Heart right ventricle (tissue), 16 donors: ENCODE measurements around the gene BAAT. TPM values are rescaled to one million over a fixed set of nuclear protein-coding genes. Genes with fewer than 3 reads are reported as not detected.
A peak's percentile ranks its signal among the peaks of the same experiment; 100 is the strongest.

Source experiments
- ATAC-seq, 8 donors: fragments of 200-7000 bp; cut with Tn5 transposase; one replicate each; pipeline ENCODE4 v1.9.1; 2020; ENCODE audit warnings: mild to moderate bottlenecking in 8 of 8, moderate library complexity in 8 of 8, moderate number of reproducible peaks in 1 of 8
- DNase-seq, 2 donors: peaks; one replicate each; pipeline ENCODE4 v3.0.0-alpha.2; 2020
- H3K27ac ChIP-seq, 10 donors: fragments of 200-600 bp; sonication (generic) in 2 of 10; one replicate each; pipeline versions ENCODE4 v1.5.0 to v1.8.0; 2020 to 2022; ENCODE audit warnings: mild to moderate bottlenecking in 3 of 10
- H3K27me3 ChIP-seq, 7 donors: fragments of 200-600 bp; one replicate each; pipeline ENCODE4 v1.8.0; 2021 to 2022; ENCODE audit warnings: mild to moderate bottlenecking in 2 of 7
- H3K36me3 ChIP-seq, 9 donors: fragments of 200-600 bp; sonication (generic) in 1 of 9; one replicate each; pipeline versions ENCODE4 v1.5.0 to v1.8.0; 2020 to 2022; ENCODE audit warnings: mild to moderate bottlenecking in 2 of 9
- H3K4me1 ChIP-seq, 9 donors: fragments of 200-600 bp; sonication (generic) in 1 of 9; one replicate each; pipeline versions ENCODE4 v1.5.0 to v1.8.0; 2020 to 2022; ENCODE audit warnings: mild to moderate bottlenecking in 4 of 9
- H3K4me3 ChIP-seq, 10 donors: fragments of 200-600 bp; sonication (generic) in 2 of 10; one replicate each; pipeline versions ENCODE4 v1.5.0 to v1.8.0; 2020 to 2022; ENCODE audit warnings: mild to moderate bottlenecking in 7 of 10, moderate library complexity in 2 of 10
- H3K9me3 ChIP-seq, 11 donors: fragments of 200-600 bp in 10 of 11; sonication (generic) in 2 of 11; one replicate each; pipeline versions ENCODE4 v1.5.0 to v1.8.0; 2013 to 2022; ENCODE audit warnings: mild to moderate bottlenecking in 2 of 11, control low read depth in 1 of 11, moderate library complexity in 1 of 11
- CTCF ChIP-seq, 9 donors: fragments of 200-600 bp; sonication (generic) in 2 of 9; IDR thresholded peaks; one replicate each; pipeline versions ENCODE4 v1.5.0 to v1.8.0; 2021 to 2022; ENCODE audit warnings: antibody characterized with exemption in 9 of 9, mild to moderate bottlenecking in 5 of 9, moderate library complexity in 1 of 9
- WGBS, 2 donors: extraction: QIAGEN DNeasy Blood & Tissue Kit; methylation state at CpG; one replicate each; pipeline ENCODE4 v1.1.7; 2013; ENCODE audit warnings: inconsistent platforms in 1 of 2; 5-methylcytosine and 5-hydroxymethylcytosine counted together
- intact Hi-C, 10 donors: fragments of 100-400 bp; cut with DNase I; formaldehyde crosslinking; loops; one replicate each; pipeline versions ENCODE4 v1.11.1 to v1.14.2; 2022
- polyA plus RNA-seq, 2 donors: library from polyadenylated mRNA; stranded (reverse); fragments of 200-250 nt; gene quantifications; one replicate each; pipeline ENCODE4 v1.2.3, GENCODE V29; 2013
- total RNA-seq, 10 donors: library from RNA; stranded (reverse); fragmentation: NEBNext Ultra II Directional in 3 of 10; extraction: Animal tissue kit (Norgen Biotek cat#: 25700) in 3 of 10; gene quantifications; one replicate each; pipeline versions ENCODE4 v1.2.1 to v1.2.4, GENCODE V29; 2021 to 2023
- donor health status: Arrhythmogenic right ventricular cardiomyopathy.
- donor health status: ischemic (EF 13 %, LVEDD 7.1; RV severe dilation, severe dysfunction).
- donor health status: healthy with polysubstance abuse.
- donor health status: DM: no; HTN: yes; CAD: no.
- donor health status: DM: no; HTN: no; CAD: no.
- donor health status: ischemic (EF 25% LVEDD 6.9; RV normal size, moderate dysfunction).
- donor health status: ischemic (EF 25% LVEDD 5.7; RV mildly dilated, moderate dysfunction).
- donor health status: healthy.
- donor health status: DM: yes; HTN: yes; CAD: no.
- donor health status: Ischemic cardiomyopathy.
- donor health status: ischemic (EF 35%, LVEDD 5.7; RV mildly dilated, moderate dysfunction).
- donor health status: nonischemic (EF 11% LVEDD 7.7; RV severe dilation, severe dysfunction).
- donor health status: DM: yes; HTN: yes; CAD: no.
- donor health status: PGD.
- donor health status: ischemic (EF 29% LVEDD 5.4; RV normal size, mild dysfunction).
- donor health status: nonischemic (EF 23%, LVEDD 6.1; RV moderate dilation, normal function).

The BAAT gene
- total and polyA plus RNA-seq, 12 donors, result 0.03 to 0.15 (median 0.07) TPM; not detected in 5

- no peak for ATAC-seq
- intact Hi-C loops, result loop anchor here in 2 of 10 donors (5.0 to 10.0 kb wide), 3 partner anchors 193 to 1690 kb away; no protein-coding TSS in a partner anchor
- no peak for DNase-seq
- peaks cover 0 to 5% (median 0%) of the 10 kb centered on the region in 9 donors for H3K4me1 ChIP-seq
- no peak overlapping the region for H3K27ac ChIP-seq
- no peaks in the 10 kb centered on the region for H3K9me3 ChIP-seq
- peaks cover 0 to 15% (median 0%) of the 10 kb centered on the region in 7 donors for H3K27me3 ChIP-seq
- no peak overlapping the region for H3K4me3 ChIP-seq
- TF ChIP-seq CTCF (IDR thresholded peaks at IDR 0.05), result no peak
- no peaks in the 10 kb centered on the region for H3K36me3 ChIP-seq
Observed at GRCh38 chr9:101317735-101318134, 67.1 kb downstream of the BAAT start.

- ATAC-seq (no peak), DNase-seq (no peak)
- intact Hi-C loops, result loop anchor here in 2 of 10 donors (5.0 to 10.0 kb wide), 3 partner anchors 190 to 1688 kb away; no protein-coding TSS in a partner anchor
- Histone ChIP-seq H3K4me3 (no peak overlapping the region), H3K4me1 (peaks cover 0 to 5% (median 0%) of the 10 kb centered on the region in 9 donors), H3K27me3 (peaks cover 0 to 14% (median 4%) of the 10 kb centered on the region in 7 donors), H3K9me3 (no peaks in the 10 kb centered on the region), H3K27ac (no peak overlapping the region), H3K36me3 (no peaks in the 10 kb centered on the region)
- 62 to 71% methylated on average over 2 of the region's 2 CpGs for WGBS, 2 donors
- TF ChIP-seq CTCF (IDR thresholded peaks at IDR 0.05), result no peak
Observed at GRCh38 chr9:101315112-101315450, 69.7 kb downstream of the BAAT start.

GRCh38 chr9:101312661-101313060 lies 72.1 kb downstream of the BAAT start:
- Histone ChIP-seq H3K4me1 (peaks cover 0 to 5% (median 0%) of the 10 kb centered on the region in 9 donors), H3K27ac (no peak overlapping the region), H3K9me3 (no peaks in the 10 kb centered on the region), H3K27me3 (peaks cover 0 to 19% (median 6%) of the 10 kb centered on the region in 7 donors), H3K4me3 (no peak overlapping the region), H3K36me3 (no peaks in the 10 kb centered on the region)
- 87 to 92% methylated on average over 8 of the region's 8 CpGs for WGBS, 2 donors
- TF ChIP-seq CTCF (IDR thresholded peaks at IDR 0.05), result no peak
- no peak for ATAC-seq
- intact Hi-C loops, result loop anchor here (5.0 to 10.0 kb wide), 7 partner anchors 188 to 710 kb away; no protein-coding TSS in a partner anchor
- DNase-seq, result no peak

DNA sequence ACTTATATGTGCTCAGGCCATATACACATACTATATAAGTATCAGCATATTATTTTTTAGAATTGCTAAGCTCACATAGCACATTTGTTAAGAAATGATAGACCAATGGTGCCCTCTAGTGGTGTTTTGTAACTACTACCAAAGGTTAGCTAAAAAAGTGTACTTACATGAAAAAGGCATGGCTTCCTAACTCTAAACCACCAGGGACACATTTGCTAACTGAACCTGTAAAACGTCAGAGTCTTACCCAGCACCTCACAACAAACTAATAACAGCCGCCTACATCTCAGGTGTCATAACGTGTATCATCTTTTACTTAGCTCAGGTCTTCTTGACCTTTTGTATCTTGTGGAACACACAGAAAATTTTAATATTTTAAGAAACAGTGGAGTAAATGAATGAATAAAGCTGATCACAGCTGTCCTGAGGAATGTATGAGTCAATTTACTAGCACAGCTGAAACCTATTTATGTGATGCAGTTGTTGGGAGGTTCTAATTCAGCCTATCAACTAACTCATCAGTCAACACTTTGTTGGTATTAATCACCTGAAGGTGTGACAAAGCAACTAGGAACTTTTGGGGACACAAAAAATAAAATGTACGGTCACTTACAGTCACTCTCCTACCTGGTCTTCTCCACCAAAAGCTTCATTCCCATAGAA lies 72.9 kb downstream of the BAAT start:
- Histone ChIP-seq H3K27me3 (peaks cover 0 to 19% (median 6%) of the 10 kb centered on the region in 7 donors), H3K36me3 (no peaks in the 10 kb centered on the region), H3K4me1 (peaks cover 0 to 5% (median 0%) of the 10 kb centered on the region in 9 donors), H3K4me3 (no peak overlapping the region), H3K27ac (no peak overlapping the region), H3K9me3 (no peaks in the 10 kb centered on the region)
- 21 to 26% methylated on average over 4 of the region's 4 CpGs for WGBS, 2 donors
- DNase-seq (peak in 1 of 2 donors; percentile 47), ATAC-seq (no peak)
- peak; percentile 53 to 83 (median 74) for TF ChIP-seq CTCF (IDR thresholded peaks at IDR 0.05)
- intact Hi-C loops, result loop anchor here (1.0 to 10.0 kb wide), 10 partner anchors 187 to 710 kb away; no protein-coding TSS in a partner anchor
